CD4-positive, alpha-beta T cell treated with Interleukin-1 beta for 1 hour (primary cell): ENCODE measurements around the gene GMEB2.
A peak's percentile ranks its signal among the peaks of the same experiment; 100 is the strongest.
"Not testable (repeated sequence)": the region's sequence is repeated elsewhere in the genome, so short reads cannot be mapped to it uniquely, and the experiment has no call there.

Experiments used
- DNase-seq, 2 donors: peaks; one replicate each; pipeline ENCODE4 v3.0.0-alpha.2; 2020 to 2022

Gene GMEB2

DNA sequence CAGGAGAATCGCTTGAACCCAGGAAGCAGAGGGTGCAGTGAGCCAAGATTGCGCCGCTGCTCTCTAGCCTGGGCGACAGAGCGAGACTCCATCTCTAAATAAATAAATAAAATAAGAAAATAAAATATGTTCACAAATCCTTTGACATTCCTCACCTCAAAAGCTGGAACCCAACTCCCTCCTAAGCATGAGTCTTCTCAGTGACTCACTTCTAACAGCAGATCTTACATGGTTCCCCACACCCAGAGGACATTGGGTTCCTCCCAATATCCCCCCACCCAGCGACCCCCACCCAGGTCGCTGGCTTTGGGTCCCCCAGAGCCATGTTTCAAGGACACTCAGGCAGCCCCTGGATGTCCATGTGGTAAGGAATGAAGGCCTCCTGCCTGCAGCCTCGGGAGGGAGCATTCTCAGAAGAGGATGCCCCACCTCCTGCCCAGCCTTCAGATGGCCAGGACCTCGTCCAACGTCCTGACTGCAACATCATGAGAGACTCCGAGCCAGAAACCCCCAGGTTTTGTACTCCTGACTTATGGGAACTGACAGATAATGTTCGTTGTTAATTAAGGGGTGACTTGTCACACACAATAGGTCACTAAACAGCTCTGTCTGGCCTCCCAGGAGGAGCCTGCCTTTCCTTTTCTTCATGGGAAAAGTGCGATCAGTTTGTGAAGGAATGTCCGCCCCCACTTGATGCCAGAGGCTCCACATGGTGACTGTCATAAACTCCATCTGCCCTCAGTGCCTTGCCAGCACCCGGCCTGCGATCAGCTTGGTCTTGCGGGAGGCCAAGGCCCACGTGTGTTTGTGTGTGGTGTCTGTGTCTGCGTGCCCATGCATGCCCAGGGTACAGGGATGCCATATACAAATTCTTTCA, 10.1 kb upstream of the GMEB2 start:
- no peak for DNase-seq

DNA sequence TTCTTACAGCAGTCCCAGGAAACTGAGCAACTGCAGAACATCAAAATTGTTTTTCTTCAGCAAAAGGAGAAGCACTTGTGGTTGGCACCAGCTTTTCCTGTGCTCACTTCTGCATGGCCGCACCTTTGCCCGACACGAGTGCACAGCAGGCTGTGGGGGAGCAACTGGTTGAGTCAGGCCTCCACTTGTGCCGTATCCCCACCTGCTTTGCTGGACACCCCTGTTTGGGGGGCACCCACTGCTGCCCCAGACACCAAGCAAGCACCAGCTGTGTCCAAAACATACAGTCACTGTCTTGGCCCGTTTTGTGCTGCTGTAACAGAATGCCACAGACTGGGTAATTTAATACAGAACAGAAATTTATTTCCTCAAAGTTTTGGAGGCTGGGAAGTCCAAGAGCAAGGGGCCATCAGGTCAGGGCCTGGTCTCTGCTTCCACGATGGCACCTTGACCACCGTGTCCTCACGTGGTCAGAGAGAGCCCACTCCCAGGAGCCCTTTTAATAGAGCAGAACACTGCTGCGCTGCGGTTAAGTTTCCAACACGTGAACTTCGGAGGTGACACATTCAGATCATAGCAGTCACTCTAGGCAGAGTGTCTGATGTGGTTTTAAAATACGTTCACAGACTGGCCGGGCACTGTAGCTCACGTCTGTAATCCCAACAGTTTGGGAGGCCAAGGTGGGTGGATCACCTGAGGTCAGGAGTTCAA, 8.7 kb upstream of the GMEB2 start:
- DNase-seq, result peak; percentile 81 to 85

DNA sequence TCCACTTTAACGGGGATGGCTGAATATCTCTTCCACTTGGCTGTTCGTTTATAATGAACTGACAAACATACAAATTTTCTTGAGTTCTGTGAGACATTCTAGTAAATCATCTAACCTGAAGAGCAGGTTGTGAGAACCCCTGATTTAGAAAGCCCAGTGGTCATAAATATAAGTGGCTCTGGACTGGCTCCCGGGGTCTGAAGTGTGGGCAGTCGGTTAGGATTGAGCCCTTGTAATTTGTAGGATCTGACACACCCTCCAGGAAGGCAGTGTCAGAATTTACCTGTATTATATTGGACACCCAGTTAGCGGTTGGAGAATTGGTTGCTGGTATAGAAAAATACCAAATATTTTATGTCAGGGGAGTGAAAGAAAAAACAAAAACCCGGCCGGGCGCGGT, 6.8 kb upstream of the GMEB2 start:
- no peak for DNase-seq

DNA sequence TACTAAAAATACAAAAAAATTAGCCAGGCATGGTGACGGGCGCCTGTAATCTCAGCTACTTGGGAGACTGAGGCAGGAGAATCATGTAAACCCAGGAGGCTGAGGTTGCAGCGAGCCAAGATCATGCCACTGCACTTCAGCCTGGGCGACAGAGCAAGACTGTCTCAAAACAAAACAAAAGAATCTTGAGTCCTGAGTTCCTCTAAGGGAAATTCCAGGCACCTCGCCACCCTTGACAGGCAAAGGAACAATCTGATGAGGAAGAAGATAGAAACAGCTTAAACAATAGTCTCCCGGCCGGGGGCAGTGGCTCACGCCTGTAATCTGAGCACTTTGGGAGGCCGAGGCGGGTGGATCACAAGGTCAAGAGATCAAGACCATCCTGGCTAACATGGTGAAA, 4.5 kb upstream of the GMEB2 start:
- DNase-seq, result peak in 1 of 2 donors; percentile 16

DNA sequence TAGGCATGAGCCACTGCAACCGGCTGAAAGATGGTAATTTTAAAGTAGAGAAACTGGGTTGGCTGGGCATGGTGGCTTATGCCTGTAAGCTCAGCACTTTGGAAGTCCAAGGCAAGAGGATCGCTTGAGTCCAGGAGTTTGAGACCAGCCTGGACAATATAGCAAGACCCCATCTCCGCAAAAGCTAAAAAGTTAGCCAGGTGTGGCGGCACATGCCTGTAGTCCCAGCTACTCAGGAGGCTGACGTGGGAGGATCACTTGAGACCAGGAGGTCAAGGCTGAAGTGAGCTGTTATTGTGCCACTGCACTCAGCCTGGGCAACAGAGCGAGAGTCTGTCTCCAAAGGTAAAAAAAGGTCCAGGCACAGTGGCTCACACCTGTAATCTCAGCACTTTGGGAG, 4.1 kb upstream of the GMEB2 start:
- not testable (repeated sequence) for DNase-seq

DNA sequence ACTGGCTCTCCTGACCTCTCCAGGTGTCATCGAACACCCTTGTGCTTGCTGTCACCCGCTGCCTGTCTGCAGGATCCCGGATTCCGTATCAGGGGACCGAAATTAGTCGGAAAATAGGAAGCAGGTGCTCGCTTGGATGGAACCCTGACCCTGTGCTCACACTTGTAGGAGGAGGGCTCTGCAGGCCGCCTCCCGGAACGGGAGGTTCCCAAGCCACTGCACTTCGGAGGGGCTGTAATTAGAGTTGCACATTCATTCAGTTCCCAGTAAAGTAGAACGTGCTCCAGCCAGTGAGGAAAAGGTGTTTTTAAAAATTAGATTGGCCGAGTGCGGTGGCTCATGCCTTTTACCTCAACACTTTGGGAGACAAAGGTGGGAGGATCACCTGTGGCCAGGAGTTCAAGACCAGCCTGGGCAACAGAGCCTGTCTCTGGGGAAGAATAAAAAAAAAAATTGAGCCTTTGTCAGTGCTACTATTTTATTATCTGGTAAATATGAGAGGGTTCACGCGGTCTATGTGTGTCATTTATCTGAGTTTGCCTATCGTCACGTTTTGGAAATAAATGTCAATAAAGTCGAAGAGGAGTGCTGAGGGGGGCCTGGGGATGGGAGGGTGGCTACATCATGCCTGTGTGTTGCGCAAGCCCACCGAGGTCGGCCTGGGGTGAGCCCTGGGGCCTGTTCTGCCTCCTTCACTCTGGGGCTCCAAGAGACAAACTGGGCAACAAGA, 1.5 kb upstream of the GMEB2 start:
- DNase-seq, result peak; percentile 61 to 62

DNA sequence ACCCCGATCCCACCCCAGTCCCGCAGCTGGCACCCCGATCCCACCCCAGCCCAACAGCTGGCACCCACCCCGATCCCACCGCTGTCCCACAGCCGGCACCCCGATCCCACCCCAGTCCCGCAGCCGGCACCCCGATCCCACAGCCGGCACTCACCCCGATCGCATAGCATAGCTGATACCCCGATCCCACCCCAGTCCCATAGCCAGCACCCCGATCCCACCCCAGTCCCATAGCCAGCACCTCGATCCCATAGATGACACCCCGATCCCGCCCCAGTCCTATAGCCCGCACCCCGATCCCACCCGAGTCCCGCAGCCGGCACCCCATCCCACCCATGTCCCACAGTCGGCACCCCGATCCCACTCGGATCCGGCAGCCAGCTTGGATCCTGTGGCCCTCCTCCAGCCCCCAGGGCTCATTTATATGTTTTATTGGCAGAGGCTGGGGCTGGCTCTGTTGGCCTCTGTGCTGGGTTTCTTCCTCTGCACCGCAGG, 897 bp upstream of the GMEB2 start:
- no peak for DNase-seq

DNA sequence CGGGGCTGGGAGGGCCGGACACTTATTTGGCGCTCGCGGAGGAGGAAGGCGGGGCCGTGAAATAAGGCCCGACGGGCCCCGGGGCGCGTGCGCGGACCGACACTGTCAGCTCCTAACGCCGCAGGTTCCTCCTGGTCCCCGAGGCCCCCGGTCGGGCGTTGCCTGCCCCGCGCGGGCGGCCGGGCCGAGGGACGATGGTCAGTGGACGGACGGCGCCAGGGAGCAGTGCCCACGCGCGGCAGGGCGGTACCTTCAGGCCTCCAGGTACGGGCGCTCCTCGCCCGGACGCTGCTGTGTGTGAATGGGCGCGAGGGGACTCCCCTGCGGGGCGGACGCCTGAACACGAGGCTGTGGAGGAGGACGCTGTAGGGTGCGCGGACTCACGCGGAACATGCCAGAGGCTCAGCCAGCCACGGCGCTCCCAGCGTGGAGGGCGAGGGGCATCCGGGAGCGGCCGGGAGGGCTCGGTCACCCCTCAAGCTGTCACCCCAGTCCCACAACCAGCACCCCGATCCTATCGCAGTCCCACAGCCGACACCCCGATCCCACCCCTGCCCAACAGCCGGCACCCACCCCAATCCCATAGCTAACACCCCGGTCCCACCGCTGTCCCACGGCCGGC, 339 bp upstream of the GMEB2 start:
- DNase-seq, result peak; percentile 95 to 96

DNA sequence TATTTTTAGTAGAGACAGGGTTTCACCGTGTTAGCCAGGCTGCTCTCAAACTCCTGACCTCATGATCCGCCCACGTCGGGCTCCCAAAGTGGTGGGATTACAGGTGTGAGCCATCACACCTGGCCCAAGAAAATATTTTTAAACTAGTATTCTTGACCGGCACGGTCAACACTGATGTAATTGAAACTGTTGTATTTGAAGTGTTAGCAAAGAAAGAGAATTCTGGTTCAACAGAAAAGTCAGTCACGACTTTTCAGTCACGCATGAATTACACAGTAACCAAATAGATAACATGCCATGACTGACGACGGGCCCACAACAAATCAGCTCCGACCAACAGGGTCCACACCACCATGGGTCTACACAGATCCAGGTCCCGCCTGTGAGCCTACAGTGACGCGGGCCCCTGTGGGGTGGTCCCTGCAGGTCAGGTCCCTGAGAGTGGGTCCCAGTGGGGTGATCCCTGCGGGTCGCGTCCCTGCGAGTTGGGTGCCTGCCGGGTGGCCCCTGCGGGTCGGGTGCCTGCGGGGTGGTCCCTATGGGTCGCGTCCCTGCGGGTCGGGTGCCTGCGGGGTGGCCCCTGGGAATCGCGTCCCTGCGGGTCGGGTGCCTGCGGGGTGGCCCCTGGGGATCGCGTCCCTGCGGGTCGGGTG, 1.0 kb downstream of the GMEB2 start:
- DNase-seq, result peak in 1 of 2 donors; percentile 26

DNA sequence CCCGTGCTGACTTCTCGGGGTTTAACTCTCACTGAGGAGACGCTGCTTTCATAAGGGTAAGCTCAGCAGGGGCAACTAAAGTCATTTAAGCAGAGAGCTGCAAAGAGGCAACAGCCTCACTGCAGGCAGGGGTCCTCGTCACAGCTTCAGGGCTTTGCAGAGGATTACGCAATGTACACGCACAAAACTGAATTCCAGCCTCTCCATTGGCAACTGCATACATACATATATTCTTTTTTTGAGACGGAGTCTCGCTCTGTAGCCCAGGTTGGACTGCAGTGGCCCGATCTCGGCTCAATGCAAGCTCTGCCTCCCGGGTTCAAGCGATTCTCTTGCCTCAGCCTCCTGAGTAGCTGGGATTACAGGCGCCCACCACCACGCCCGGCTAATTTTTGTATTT, 2.4 kb downstream of the GMEB2 start:
- DNase-seq, result no peak

DNA sequence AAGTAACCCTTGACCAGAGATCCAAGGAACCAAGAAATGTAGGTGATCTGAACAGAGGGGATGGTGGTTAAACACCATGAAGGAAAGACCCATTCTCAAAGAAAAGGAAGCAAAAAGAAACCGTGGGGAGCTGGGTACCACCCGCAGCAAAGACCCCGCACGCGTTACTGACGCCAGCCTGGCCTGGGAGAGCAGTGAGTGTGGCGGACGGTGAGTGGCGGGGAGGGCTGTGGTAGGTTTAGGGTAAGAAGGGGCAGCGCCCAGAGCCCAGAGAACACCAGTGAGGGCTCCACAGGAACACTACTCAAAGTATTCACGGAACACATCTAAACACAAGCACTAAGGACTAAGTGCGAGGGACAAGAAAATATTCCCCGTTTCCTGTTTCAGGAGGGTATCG, 4.2 kb downstream of the GMEB2 start:
- no peak for DNase-seq

DNA sequence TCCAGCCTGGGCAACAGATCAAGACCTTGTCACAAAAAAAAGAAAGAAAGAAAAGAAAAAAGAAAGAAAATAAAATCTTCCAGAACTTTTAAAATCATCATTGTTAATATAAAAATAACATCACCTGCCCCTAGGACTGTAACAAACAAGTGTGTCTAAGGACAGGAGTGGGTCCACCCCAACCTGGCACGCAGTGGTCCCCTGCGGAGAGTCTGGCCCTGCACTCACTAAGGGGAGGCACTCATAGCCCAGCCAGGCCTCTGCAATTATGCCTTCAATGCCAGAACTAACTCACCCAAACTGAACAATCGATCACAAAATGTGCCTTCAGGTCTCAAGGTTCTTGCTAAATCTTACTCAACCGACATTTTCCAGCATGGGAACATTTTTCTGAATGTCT, 4.8 kb downstream of the GMEB2 start:
- no peak for DNase-seq

DNA sequence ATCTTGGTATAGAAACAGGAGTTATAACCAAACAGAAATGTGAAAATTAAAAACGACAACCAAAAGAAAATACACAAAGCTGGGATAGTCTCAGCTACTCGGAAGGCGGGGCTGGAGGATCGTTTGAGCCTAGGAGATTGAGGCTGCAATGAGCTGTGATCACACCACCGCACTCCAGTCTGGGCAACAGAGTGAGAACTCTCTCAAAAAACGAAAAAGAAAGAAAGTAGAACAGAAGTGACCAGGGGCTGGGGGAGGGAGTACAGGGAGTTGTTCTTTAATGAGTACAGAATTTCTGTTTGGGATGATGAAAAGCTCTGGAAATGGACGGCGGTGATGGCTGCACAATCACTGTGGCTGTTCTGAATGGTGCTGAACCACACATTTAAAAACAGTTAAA, 5.9 kb downstream of the GMEB2 start:
- no peak for DNase-seq

DNA sequence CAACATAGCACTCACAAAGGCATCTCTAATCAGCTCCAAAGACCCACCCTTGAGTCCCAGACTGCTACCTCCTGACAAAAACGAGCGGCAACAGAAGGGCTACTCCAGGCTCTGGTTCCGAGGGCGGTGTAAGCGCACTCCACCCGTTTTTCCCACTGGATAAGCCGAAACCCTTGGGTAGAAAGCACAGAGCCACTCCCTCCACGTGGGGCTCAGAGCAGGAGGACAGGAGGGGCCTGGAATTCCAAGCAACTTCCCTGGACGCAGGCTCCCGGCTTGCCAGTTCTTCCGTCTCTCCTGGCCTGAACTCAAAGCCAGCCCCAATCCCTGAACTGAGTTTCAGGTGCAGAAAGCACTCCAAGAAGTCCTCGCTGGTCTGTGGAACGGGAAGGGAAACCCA, 7.4 kb downstream of the GMEB2 start:
- no peak for DNase-seq

DNA sequence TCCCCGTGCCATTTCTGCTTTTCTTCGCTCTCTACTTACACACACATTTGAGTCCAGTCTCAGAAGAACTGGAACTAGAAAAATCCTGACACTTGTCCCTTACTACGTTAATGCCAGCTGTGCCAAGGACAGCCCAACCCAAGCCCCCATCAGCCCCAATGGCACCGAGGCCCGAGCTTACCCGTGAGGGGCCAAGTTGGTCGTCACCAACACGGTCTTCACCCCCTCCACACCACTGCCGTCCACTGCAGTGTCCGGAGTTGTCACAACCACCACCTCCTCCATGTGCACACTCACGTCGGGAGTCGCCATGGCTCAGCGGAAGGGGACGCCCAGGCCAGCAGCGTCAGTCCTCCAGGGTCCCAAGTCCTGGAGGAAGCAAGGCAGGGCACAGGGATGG, 7.8 kb downstream of the GMEB2 start:
- DNase-seq, result no peak

DNA sequence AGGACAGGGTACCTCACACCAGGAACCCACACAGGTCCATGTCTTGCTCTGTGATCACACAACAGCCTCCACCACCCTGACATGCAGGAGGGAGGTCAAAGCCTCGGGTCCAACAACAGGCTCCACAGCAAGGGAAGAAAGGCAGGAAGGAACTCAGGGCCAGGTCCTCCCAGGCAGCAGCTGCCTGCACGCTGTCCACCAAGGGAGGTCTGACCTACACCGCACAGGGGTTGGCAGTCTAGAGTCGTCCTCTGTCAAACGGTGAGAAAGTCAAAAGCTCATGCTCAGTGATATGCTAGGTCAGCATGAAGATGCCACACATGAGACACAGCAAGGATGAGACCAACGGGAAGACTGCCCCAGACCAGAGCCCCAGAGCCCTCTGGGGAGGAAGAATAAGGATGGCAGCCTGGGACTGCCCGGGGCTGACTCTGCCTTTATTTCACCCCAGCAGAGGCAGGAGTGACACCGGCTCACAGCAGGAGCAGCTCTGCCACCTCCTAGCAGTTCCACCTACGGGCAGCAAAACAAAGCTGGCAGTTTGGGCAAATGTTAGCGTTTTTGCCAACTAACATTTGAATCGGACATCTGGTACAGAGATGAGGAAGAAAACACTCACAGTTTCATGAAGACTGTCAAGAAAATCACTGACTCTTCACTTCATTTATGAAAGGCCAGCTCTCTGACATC, 8.5 kb downstream of the GMEB2 start:
- no peak for DNase-seq

DNA sequence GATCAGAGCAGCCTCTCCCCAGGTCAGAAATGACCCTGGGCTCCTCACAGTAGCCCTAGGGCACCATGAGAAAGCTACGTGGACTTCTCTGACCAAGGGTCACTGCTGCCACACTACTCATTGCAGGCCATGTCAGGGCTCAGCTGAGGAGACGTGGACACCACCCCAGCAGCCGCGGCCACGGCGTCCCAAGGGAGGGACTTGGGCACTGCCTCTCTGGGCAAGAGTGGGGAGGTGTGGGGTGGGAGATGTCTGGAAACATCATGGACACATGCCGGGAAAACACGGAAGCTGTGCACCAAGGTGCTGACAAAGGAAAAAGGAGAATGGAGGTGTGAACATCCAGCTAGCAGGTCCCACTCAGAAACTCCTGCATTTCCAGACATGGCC, 9.0 kb downstream of the GMEB2 start:
- DNase-seq, result no peak

DNA sequence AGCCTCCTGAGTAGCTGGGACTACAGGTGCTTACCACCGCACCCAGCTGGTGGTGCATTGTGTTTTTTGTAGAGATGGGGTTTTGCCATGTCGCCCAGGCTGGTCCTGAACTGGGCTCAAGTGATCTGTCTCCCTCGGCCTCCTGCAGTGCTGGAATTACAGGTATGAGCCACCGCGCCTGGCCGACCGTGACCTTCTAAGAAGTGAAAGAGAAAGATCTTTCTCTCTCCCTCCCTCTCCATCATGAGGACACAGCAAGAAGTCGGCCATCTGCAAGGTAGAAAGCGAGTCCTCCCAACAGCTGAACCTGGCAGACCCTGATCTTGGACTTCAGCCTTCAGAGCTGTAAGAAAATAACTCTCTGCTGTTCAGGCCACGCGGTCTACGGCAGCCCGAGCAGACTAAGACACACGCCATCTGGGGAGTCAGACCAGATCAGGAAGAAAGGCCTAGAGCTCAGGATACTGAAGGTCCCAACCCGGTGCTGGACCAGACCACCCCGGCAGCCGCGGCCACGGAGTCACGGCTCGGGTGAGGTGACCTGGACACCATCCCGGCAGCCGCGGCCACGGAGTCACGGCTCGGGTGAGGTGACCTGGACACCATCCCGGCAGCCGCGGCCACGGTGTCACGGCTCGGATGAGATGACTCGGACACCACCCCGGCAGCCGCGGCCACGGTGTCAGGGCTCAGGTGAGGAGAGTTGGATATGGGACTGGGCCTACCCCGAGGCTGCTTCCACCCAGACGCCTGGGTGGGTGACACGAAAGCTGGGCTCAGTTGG, 9.6 kb downstream of the GMEB2 start:
- no peak for DNase-seq

DNA sequence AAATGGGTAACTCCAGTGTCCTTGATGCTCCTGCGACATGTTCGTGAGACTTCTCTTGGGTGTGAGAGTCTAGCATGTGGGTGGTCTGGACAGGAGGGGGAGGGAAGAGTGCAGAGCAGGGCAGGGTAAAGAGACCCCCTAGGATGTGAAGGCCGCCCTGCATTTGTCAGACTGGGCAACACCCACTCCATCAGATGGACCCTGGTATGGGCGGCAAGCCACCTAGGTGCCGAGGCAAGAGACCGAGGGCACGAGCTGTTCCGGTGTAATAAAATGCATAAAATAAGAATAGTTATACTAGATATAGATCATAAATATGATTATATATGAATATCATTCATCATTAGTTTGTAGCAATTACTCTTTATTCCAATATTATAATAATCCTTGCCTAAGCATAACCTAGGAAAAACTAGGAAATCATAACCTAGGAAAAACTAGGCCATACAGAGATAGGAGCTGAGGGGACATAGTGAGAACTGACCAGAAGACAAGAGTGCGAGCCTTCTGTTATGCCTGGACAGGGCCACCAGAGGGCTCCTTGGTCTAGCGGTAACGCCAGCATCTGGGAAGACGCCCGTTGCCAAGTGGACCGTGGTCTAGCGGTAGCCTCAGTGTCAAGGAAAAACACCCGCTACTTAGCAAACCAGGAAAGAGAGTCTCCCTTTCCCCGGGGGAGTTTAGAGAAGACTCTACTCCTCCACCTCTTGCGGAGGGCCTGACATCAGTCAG, 12.9 kb downstream of the GMEB2 start:
- not testable (repeated sequence) for DNase-seq

DNA sequence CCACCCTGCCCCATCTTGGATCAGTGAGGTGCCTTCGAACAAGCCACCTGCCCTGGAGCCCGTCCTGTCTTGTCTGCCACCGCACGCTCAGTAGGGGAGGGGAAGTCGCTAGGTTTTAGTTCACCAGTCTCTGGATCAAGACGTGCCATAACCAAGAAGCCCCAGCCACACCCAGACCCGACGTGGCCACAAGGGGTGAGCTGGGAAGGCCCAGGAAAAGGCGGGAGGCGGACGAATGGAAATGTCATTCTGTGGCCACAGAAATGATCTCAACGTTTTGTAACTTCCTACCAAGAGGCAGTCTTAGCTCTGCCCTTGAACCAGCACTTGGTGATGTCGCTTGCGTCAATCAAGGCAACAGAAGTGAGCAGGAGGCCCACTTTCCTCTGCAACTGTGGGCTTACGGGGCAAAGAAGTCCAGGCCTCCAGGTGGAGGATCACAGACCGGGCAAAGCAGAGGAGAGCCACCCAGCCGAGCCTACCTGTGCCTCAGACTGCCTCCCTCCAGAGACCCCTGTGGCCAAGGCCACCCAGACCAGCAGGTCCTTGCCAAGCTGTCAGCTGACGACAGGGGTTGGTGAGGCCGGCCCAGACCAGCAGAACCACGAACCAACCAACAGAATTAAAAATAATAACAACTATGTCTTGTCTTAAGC, 14.5 kb downstream of the GMEB2 start:
- peak in 1 of 2 donors; percentile 54 for DNase-seq
